Liver (tissue), 9 donors: ENCODE data around the gene PPL. TPM values are rescaled to one million over a fixed set of nuclear protein-coding genes. Genes with fewer than 3 reads are reported as not detected.

ENCODE experiments used
- DNase-seq: peaks from one replicate; pipeline ENCODE4 v3.0.0-alpha.2; 2017; ENCODE audit warnings: low spot score
- H3K27ac ChIP-seq, 2 donors: one replicate each; pipeline ENCODE4 v1.7.0; 2013; ENCODE audit warnings: inconsistent platforms in 2 of 2, low read length in 2 of 2, control low read depth in 1 of 2, low read depth in 1 of 2, mild to moderate bottlenecking in 1 of 2
- H3K27me3 ChIP-seq, 4 donors: one replicate each; pipeline versions ENCODE4 v1.6.1 to v1.7.0; 2013; ENCODE audit warnings: low read length in 3 of 4, inconsistent platforms in 1 of 4, mild to moderate bottlenecking in 1 of 4, moderate library complexity in 1 of 4; ENCODE audit not compliant: control insufficient read depth in 4 of 4, insufficient read depth in 4 of 4
- H3K36me3 ChIP-seq, 4 donors: one replicate each; pipeline versions ENCODE4 v1.6.1 to v1.7.0; 2013; ENCODE audit warnings: low read length in 3 of 4, mild to moderate bottlenecking in 3 of 4, low read depth in 1 of 4, moderate library complexity in 1 of 4; ENCODE audit not compliant: control insufficient read depth in 4 of 4, insufficient read depth in 3 of 4
- H3K4me1 ChIP-seq, 4 donors: one replicate each; pipeline versions ENCODE4 v1.6.1 to v1.7.0; 2013; ENCODE audit warnings: low read length in 3 of 4, mild to moderate bottlenecking in 3 of 4, moderate library complexity in 1 of 4; ENCODE audit not compliant: control insufficient read depth in 4 of 4, insufficient read depth in 4 of 4
- H3K4me3 ChIP-seq, 3 donors: one replicate each; pipeline versions ENCODE4 v1.6.1 to v1.7.0; 2013; ENCODE audit warnings: low read length in 3 of 3, control low read depth in 1 of 3, low read depth in 1 of 3, mild to moderate bottlenecking in 1 of 3
- H3K9ac ChIP-seq, 2 donors: one replicate each; pipeline ENCODE4 v1.7.0; 2013; ENCODE audit warnings: low read length in 2 of 2, mild to moderate bottlenecking in 2 of 2, moderate library complexity in 2 of 2, control low read depth in 1 of 2, low read depth in 1 of 2
- H3K9me3 ChIP-seq, 4 donors: one replicate each; pipeline versions ENCODE4 v1.6.1 to v1.7.0; 2013; ENCODE audit warnings: low read length in 3 of 4; ENCODE audit not compliant: control insufficient read depth in 4 of 4
- EGR1 ChIP-seq, 2 donors: IDR thresholded peaks; 2 replicates each; pipeline ENCODE4 v1.6.1; 2016 to 2018; ENCODE audit warnings: antibody characterized with exemption in 2 of 2, low read depth in 2 of 2
- FOXA2 ChIP-seq: IDR thresholded peaks from 2 replicates; pipeline ENCODE4 v1.6.1; 2016; ENCODE audit warnings: antibody characterized with exemption
- GABPA ChIP-seq, 2 donors: IDR thresholded peaks in 1 of 2; conservative IDR thresholded peaks in 1 of 2; 2 replicates each; pipeline ENCODE4 v1.6.1; 2016; ENCODE audit warnings: antibody characterized with exemption in 2 of 2, mild to moderate bottlenecking in 1 of 2, moderate library complexity in 1 of 2
- HNF4A ChIP-seq, 2 donors: conservative IDR thresholded peaks; 2 replicates each; pipeline ENCODE4 v1.6.1; 2016; ENCODE audit warnings: antibody characterized with exemption in 2 of 2, mild to moderate bottlenecking in 2 of 2
- HNF4G ChIP-seq: IDR thresholded peaks from 2 replicates; pipeline ENCODE4 v1.6.1; 2016; ENCODE audit warnings: antibody characterized with exemption
- RXRA ChIP-seq, 2 donors: IDR thresholded peaks; 2 replicates each; pipeline ENCODE4 v1.6.1; 2017 to 2018; ENCODE audit warnings: antibody characterized with exemption in 2 of 2, mild to moderate bottlenecking in 1 of 2
- SP1 ChIP-seq: IDR thresholded peaks from 2 replicates; pipeline ENCODE4 v1.6.1; 2018; ENCODE audit warnings: antibody characterized with exemption, mild to moderate bottlenecking
- TAF1 ChIP-seq: conservative IDR thresholded peaks from 2 replicates; pipeline ENCODE4 v1.6.1; 2016; ENCODE audit warnings: antibody characterized with exemption, mild to moderate bottlenecking
- YY1 ChIP-seq: IDR thresholded peaks from 2 replicates; pipeline ENCODE4 v1.6.1; 2016; ENCODE audit warnings: antibody characterized with exemption, mild to moderate bottlenecking
- ZBTB33 ChIP-seq: IDR thresholded peaks from 2 replicates; pipeline ENCODE4 v1.6.1; 2016; ENCODE audit warnings: antibody characterized with exemption
- WGBS: extraction: QIAGEN DNeasy Blood & Tissue Kit; methylation state at CpG from one replicate; pipeline ENCODE4 v1.1.7; 2013; 5-methylcytosine and 5-hydroxymethylcytosine counted together
- polyA plus RNA-seq, 2 donors: library from polyadenylated mRNA; stranded (reverse) in 1 of 2; unstranded in 1 of 2; fragments of 200-250 nt in 1 of 2; fragments of >200 nt in 1 of 2; fragmentation: Nextera tagmentation in 1 of 2; extraction: Ambion mirVana in 1 of 2; gene quantifications; one replicate each; pipeline versions ENCODE4 v1.2.1 to v1.2.3, GENCODE V29; 2013 to 2015
- total RNA-seq, 2 donors: library from RNA; depleted of rRNA; stranded (reverse); fragments of >200 nt; gene quantifications; one replicate each; pipeline ENCODE4 v1.2.3, GENCODE V29; 2014
- TF ChIP-seq, protein P1 (sequence below): IDR thresholded peaks from 2 replicates; pipeline ENCODE4 v1.6.1; 2016; ENCODE audit warnings: antibody characterized with exemption
- TF ChIP-seq, protein P2 (sequence below): fragments of 150-350 bp; IDR thresholded peaks from 2 replicates; pipeline ENCODE4 v1.5.1; 2017; ENCODE audit warnings: improper control_type of control experiment, low read depth, low read length; ENCODE audit not compliant: missing input control
- TF ChIP-seq, protein P3 (sequence below): IDR thresholded peaks from 2 replicates; pipeline ENCODE4 v1.6.1; 2016; ENCODE audit warnings: antibody characterized with exemption, mild to moderate bottlenecking
- donor health status: healthy.
- donor health status: healthy.
- donor health status: healthy.
- donor health status: healthy.
- donor health status: healthy.

The PPL gene
- total and polyA plus RNA-seq, 4 donors, result 2.1 to 26.0 (median 6.1) TPM

GRCh38 chr16:4910828-4911227, 26.1 kb downstream of the PPL start:
- DNase-seq, result no peak
- H3K4me3 ChIP-seq, result no peak overlapping the region

GRCh38 chr16:4909825-4910224, 27.1 kb downstream of the PPL start:
- no peak overlapping the region for H3K27ac ChIP-seq
- TF ChIP-seq GABPA (IDR thresholded peaks at IDR 0.05 in 1 of 2, conservative IDR thresholded peaks at IDR 0.05 in 1 of 2) (no peak), ZBTB33 (no peak), HNF4G (no peak), EGR1 (IDR thresholded peaks at IDR 0.05; ENCODE audit: low read depth in 2 of 2) (no peak), YY1 (no peak), SP1 (no peak), TAF1 (no peak), FOXA2 (no peak)
- TF ChIP-seq, protein P1, sequence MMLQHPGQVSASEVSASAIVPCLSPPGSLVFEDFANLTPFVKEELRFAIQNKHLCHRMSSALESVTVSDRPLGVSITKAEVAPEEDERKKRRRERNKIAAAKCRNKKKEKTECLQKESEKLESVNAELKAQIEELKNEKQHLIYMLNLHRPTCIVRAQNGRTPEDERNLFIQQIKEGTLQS, result no peak
- TF ChIP-seq, protein P2, sequence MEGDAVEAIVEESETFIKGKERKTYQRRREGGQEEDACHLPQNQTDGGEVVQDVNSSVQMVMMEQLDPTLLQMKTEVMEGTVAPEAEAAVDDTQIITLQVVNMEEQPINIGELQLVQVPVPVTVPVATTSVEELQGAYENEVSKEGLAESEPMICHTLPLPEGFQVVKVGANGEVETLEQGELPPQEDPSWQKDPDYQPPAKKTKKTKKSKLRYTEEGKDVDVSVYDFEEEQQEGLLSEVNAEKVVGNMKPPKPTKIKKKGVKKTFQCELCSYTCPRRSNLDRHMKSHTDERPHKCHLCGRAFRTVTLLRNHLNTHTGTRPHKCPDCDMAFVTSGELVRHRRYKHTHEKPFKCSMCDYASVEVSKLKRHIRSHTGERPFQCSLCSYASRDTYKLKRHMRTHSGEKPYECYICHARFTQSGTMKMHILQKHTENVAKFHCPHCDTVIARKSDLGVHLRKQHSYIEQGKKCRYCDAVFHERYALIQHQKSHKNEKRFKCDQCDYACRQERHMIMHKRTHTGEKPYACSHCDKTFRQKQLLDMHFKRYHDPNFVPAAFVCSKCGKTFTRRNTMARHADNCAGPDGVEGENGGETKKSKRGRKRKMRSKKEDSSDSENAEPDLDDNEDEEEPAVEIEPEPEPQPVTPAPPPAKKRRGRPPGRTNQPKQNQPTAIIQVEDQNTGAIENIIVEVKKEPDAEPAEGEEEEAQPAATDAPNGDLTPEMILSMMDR, result no peak
- no peaks in the 10 kb centered on the region for H3K36me3 ChIP-seq
- H3K4me1 ChIP-seq, result peaks cover 6 to 55% (median 38%) of the 10 kb centered on the region in 4 donors
- no peaks in the 10 kb centered on the region for H3K27me3 ChIP-seq
- H3K9ac ChIP-seq, result no peak overlapping the region
- no peak overlapping the region for H3K4me3 ChIP-seq
- H3K9me3 ChIP-seq, result no peaks in the 10 kb centered on the region
- 94% methylated on average over 7 of the region's 7 CpGs for WGBS
- DNase-seq, result no peak

More at GRCh38 chr16:4910828-4911227, 26.1 kb downstream of the PPL start:
- Histone ChIP-seq H3K27me3 (no peaks in the 10 kb centered on the region), H3K27ac (no peak overlapping the region), H3K9ac (no peak overlapping the region), H3K36me3 (no peaks in the 10 kb centered on the region), H3K9me3 (no peaks in the 10 kb centered on the region), H3K4me1 (peaks cover 6 to 50% (median 36%) of the 10 kb centered on the region in 4 donors)
- 93% methylated on average over 12 of the region's 12 CpGs for WGBS
- TF ChIP-seq EGR1 (IDR thresholded peaks at IDR 0.05; ENCODE audit: low read depth in 2 of 2) (no peak), TAF1 (no peak), FOXA2 (no peak), HNF4A (conservative IDR thresholded peaks at IDR 0.05) (no peak), RXRA (IDR thresholded peaks at IDR 0.05) (no peak), SP1 (no peak), ZBTB33 (no peak)
- TF ChIP-seq, protein P3, sequence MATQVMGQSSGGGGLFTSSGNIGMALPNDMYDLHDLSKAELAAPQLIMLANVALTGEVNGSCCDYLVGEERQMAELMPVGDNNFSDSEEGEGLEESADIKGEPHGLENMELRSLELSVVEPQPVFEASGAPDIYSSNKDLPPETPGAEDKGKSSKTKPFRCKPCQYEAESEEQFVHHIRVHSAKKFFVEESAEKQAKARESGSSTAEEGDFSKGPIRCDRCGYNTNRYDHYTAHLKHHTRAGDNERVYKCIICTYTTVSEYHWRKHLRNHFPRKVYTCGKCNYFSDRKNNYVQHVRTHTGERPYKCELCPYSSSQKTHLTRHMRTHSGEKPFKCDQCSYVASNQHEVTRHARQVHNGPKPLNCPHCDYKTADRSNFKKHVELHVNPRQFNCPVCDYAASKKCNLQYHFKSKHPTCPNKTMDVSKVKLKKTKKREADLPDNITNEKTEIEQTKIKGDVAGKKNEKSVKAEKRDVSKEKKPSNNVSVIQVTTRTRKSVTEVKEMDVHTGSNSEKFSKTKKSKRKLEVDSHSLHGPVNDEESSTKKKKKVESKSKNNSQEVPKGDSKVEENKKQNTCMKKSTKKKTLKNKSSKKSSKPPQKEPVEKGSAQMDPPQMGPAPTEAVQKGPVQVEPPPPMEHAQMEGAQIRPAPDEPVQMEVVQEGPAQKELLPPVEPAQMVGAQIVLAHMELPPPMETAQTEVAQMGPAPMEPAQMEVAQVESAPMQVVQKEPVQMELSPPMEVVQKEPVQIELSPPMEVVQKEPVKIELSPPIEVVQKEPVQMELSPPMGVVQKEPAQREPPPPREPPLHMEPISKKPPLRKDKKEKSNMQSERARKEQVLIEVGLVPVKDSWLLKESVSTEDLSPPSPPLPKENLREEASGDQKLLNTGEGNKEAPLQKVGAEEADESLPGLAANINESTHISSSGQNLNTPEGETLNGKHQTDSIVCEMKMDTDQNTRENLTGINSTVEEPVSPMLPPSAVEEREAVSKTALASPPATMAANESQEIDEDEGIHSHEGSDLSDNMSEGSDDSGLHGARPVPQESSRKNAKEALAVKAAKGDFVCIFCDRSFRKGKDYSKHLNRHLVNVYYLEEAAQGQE, result no peak
